Occipital lobe (tissue), 2 donors: ENCODE results near the gene FTH1. TPM values are rescaled to one million over a fixed set of nuclear protein-coding genes. Genes with fewer than 3 reads are reported as not detected.
A peak's percentile ranks its signal among the peaks of the same experiment; 100 is the strongest.
"Not testable (repeated sequence)": the region's sequence is repeated elsewhere in the genome, so short reads cannot be mapped to it uniquely, and the experiment has no call there.

Experiments used
- DNase-seq: peaks from one replicate; lab custom pipeline; 2025; lab: John Stamatoyannopoulos, UW
- total RNA-seq: library from RNA; depleted of rRNA; stranded (reverse); fragments of >200 nt; gene quantifications from one replicate; pipeline ENCODE4 v1.2.3, GENCODE V29; 2014

Gene FTH1
- total RNA-seq, 1 donor from 2014 or later: 252 TPM

GRCh38 chr11:61978703-61979661, 11.5 kb upstream of the FTH1 start:
- no peak for DNase-seq

- DNase-seq: no peak
Measured at GRCh38 chr11:61976813-61977475, 9.5 kb upstream of the FTH1 start.

GRCh38 chr11:61976420-61976800, 9.0 kb upstream of the FTH1 start:
- no peak for DNase-seq

GRCh38 chr11:61975638-61976419, 8.4 kb upstream of the FTH1 start:
- DNase-seq: no peak

- no peak for DNase-seq
Measured at GRCh38 chr11:61974766-61975631, 7.6 kb upstream of the FTH1 start.

- no peak for DNase-seq
Measured at GRCh38 chr11:61973476-61974162, 6.2 kb upstream of the FTH1 start.

- DNase-seq: no peak
Measured at GRCh38 chr11:61972672-61973475, 5.4 kb upstream of the FTH1 start.

- no peak for DNase-seq
Measured at GRCh38 chr11:61972112-61972671, 4.8 kb upstream of the FTH1 start.

- DNase-seq: peak; percentile 97
Measured at GRCh38 chr11:61971248-61972111, 4.0 kb upstream of the FTH1 start.

- no peak for DNase-seq
Measured at GRCh38 chr11:61969838-61970662, 2.6 kb upstream of the FTH1 start.

- DNase-seq: no peak
Measured at GRCh38 chr11:61969391-61969758, 1.9 kb upstream of the FTH1 start.

GRCh38 chr11:61968758-61969390, 1.4 kb upstream of the FTH1 start:
- DNase-seq: no peak

GRCh38 chr11:61967924-61968757, 707 bp upstream of the FTH1 start:
- DNase-seq: peak; percentile 63

GRCh38 chr11:61966734-61967115, 709 bp downstream of the FTH1 start:
- no peak for DNase-seq

GRCh38 chr11:61964666-61965271, 2.7 kb downstream of the FTH1 start:
- not testable (repeated sequence) for DNase-seq
